Islet of Langerhans (tissue), 1 donor: ENCODE data around the gene MYO19.

Source experiments
- FAIRE-seq: peaks from one replicate; lab custom pipeline; 2011; peaks lifted over from hg19 to GRCh38; lab: Jason Lieb, UNC

Gene MYO19, protein sequence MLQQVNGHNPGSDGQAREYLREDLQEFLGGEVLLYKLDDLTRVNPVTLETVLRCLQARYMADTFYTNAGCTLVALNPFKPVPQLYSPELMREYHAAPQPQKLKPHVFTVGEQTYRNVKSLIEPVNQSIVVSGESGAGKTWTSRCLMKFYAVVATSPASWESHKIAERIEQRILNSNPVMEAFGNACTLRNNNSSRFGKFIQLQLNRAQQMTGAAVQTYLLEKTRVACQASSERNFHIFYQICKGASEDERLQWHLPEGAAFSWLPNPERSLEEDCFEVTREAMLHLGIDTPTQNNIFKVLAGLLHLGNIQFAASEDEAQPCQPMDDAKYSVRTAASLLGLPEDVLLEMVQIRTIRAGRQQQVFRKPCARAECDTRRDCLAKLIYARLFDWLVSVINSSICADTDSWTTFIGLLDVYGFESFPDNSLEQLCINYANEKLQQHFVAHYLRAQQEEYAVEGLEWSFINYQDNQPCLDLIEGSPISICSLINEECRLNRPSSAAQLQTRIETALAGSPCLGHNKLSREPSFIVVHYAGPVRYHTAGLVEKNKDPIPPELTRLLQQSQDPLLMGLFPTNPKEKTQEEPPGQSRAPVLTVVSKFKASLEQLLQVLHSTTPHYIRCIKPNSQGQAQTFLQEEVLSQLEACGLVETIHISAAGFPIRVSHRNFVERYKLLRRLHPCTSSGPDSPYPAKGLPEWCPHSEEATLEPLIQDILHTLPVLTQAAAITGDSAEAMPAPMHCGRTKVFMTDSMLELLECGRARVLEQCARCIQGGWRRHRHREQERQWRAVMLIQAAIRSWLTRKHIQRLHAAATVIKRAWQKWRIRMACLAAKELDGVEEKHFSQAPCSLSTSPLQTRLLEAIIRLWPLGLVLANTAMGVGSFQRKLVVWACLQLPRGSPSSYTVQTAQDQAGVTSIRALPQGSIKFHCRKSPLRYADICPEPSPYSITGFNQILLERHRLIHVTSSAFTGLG

GRCh38 chr17:36534840-36535668 is at the start of gene MYO19, which contains the start of gene PIGW:
MYO19 (minus strand) TSS chr17:36534868; CDS start chr17:36532538, 2,330 bp downstream.
PIGW (plus strand) TSS chr17:36534987; CDS start chr17:36537102, 2,115 bp downstream.
- no peak for FAIRE-seq

DNA sequence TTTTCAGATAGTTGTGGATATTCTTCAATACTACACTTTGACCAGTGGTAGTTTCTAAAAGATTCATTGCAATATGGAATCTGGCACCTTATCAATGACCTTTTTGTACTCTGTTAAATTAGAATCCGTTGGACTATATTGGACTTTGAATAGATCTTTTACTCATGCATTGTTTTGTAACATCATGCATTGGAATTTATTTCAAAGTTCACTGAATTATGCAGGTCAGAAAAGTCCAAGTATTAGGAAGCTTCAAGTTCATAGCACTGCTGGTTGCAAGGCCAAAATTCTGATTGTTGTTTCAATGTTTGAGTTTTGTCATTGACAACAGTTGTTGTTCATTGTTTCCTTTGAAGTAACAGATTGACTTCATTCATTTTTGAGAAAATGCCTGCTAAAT is 49.1 kb upstream of the MYO19 start:
- FAIRE-seq: no peak

DNA sequence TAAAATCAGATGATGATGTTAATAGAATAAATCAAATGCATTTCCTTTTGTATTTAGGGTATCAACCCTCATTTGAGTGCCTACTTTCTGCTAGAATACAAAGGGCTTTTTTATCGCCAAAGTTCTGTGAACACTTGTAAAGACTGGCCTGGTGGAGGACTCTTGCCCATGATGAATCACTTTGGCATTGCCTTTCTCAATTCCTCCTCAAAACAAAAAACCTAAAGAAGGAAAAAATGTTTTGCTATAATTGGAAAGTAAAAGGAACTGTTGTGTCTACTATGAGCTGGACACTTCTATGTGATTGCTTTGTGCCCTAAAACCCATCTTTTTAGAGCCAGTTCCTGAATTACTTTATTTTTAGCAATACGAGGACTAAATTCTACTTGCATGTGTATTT is 44.0 kb upstream of the MYO19 start:
- no peak for FAIRE-seq

- FAIRE-seq: no peak
These were observed 42.1 kb upstream of the MYO19 start for GRCh38 chr17:36576793-36577192.

DNA sequence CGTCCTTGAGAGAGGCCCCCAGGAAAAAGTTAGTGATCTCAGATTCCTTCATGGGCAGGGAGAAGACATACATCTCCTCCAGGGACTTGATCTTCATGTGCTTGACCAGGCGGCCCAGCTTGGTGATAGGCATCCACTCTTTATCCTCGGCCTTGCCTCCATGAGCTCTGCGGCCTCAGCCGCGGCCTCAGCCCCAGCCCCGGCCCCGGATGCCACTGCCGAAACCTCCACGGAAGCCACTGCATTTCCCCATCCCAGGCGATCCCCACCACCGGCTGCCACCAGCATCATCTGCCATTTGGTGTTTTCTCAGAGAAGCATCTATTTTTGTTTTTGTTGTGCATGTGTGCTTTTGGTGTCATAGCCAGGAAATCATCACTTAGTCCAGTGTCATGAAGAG is 40.4 kb upstream of the MYO19 start:
- FAIRE-seq: no peak

DNA sequence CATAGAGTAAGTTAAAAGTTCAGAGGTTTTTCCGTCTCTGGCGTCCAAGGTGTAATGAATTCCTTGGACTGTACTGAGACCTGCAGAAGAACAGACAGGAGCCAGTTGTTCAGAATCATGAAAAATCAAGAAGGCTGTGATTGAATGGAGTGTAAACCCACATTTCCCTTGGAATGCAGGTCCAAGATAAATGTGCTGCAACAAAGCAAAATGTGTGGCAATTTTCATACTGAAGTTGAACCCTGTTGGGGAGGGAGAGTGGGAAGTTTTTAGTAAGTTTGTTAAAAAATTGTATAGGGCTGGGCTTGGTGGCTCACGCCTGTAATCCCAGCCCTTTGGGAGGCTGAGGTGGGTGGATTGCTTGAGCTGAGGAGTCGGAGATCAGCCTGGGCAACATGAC is 31.4 kb upstream of the MYO19 start:
- FAIRE-seq: no peak

- no peak for FAIRE-seq
These were observed 18.8 kb upstream of the MYO19 start for GRCh38 chr17:36553459-36553858.

DNA sequence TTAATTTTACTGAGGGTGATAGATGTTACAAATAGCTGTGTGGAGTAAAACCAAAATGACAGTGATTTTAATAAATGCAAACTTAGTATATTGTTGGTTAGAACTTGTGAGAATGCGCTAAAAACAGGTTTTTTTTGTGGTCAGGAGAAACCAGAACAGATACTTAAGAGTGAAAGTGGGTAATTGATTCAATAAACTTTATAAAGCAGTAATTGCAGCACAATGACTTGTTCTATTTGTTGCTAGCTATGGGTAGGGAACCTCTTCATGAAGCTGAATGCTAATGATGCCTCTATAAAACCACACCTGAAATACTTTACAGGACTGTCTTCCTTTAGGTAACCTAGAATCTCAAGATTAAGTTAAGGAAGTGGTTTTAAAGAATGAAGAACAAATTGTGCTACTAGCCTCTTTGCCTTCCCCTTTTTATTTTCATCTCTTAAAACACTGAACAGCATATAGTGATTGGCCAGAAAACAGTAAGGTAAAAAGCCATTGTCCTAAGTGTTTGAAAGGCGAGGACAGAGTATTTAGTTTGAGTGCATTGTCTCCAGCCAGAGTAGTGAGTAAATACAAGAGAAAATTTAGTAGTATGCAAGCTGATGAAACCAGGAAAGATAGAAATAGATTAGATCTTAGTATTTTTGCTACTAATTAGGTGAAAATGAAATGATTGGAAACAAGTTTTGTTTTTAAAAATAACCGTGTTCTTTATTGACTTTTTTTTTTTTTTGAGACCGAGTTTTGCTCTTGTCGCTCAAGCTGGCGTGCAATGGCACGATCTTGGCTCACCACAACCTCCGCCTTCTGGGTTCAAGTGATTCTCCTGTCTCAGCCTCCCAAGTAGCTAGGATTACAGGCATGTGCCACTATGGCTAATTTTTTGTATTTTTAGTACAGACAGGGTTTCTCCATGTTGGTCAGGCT is 16.1 kb upstream of the MYO19 start:
- no peak for FAIRE-seq

GRCh38 chr17:36547776-36548175 is 13.1 kb upstream of the MYO19 start:
- FAIRE-seq: no peak

DNA sequence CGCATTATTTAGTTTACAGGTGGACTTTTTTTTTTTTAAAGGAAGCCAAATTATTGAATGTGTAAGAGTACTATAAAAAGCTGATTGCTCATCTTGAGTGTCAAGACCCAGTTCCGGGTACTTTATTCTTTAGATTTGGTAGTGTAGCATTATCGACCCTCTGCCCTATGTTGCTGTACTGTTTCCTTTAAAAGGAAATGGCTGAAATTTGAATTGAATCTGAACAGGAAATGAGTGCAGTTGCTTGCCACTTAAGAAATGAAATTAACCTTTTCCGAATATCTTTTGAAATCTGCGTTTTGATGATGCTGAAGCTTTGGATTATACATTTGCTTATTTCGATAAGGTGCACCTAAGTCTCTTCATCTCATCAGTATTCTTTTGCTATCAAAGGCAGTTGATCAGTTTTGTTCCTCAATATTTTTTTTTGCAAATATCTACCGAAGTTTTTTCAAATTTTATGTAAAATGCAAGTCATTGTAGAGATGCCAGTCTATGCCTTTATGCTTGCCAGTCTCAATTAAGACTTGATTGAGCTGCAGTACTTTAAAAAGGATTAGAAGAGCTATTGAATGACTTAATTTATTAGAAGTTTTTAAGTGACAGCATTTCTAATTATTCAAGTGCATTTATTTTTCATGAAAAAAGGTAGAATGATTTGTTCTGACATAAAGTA is 11.9 kb upstream of the MYO19 start:
- no peak for FAIRE-seq

- no peak for FAIRE-seq
These were observed 11.1 kb upstream of the MYO19 start for GRCh38 chr17:36545465-36546417.

DNA sequence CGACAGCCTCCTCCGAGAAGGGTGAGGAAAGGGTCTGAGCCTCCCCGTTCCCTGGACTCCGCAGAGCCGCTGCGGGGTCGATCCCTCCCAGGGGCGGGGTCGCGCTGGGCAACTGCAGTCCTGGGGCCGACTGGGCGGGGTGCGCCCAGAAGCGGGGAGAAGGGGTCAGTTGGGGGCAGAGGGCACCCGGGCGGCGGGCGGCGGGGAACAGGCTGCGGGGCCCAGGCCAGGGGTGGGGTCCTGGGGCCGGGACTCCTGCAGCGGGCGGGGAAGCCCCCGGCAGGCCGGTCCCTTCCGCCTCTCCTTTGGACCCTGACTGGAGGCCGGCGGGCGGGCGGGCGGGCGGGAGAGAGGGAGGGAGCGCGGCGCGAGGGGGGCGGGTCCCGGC is 10.4 kb upstream of the MYO19 start:
- no peak for FAIRE-seq

DNA sequence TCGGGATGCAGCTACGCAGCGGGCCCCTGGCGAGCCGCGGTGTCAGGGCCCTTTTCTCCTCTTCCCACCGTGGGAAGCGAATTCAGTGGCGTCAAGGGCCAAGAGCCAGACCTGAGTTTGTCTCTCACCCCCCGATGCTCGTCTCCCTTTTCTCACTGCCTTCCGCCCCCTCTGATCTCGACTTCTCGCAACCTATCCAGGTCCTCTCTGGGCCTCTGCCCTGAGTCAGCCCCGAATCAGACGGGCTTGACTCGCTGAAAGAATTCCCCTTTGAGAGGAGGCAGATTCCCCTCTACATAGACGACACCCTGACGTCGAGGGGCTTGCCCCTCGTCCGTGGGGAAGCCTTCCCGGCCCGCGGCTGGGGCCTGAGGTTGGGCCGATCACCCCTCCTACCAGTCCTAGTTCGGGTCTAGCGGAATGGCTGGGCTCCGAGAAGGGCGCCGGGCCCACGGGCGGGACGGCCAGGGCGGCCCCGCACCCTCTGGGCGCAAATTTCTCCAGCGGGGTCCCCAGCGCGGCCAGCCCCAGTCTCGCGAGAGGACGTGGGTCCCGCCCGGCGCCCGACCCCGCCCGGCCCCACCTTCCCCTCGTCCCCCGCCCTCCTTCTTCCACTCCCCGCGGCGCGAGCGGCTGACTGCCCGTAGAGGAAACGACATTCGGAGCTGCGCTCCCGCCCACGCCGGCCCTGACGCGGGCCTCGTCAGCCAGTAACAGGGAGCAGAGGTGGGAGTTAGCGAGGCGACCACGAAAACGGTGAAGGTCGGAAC is 9.8 kb upstream of the MYO19 start, which contains the start of gene GGNBP2:
Gene GGNBP2 (plus strand): TSS at position 613 of the 770 bp plus-strand sequence. CDS start 806 bp downstream, outside the sequence.
- no peak for FAIRE-seq

- FAIRE-seq: no peak
These were observed 9.3 kb upstream of the MYO19 start for GRCh38 chr17:36544044-36544306.

DNA sequence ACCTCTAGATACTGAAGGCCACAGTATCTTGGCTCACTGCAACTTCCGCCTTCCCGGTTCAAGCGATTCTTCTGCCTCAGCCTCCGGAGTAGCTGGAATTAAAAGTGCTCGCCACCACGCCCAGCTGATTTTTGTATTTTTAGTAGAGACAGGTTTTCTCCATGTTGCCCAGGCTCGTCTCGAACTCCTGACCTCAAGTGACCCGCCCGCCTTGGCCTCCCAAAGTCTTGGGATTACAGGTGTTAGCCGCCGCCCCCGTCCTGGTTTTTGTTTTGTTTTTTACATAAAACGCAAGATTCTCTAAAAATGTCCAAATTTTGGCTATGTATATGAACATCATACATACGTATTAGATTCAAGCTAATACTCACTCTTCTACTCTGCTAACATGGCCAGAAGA is 8.1 kb upstream of the MYO19 start:
- FAIRE-seq: no peak

GRCh38 chr17:36540696-36541095 is 6.0 kb upstream of the MYO19 start:
- FAIRE-seq: no peak

DNA sequence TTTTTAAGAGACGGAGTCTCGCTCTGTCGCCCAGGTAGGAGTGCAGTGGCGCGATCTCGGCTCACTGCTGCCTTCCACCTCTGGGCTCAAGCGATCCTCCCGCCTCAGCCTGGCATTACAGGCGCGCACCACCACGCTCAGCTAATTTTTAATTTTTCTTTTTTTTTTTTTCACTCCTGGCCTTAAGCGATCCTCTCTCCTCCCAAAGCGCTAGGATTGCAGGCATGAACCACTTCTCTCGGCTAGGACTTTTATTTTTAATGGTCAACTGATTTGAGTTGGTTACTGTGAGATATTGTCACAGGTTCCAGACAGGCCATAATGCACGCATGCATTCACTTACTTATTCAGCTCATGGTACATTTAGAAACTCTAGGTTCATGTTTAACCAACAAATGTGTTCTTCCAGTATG is 1.0 kb upstream of the MYO19 start:
- FAIRE-seq: no peak
